Ovary (tissue), 3 donors: Measurements from ENCODE around the gene RTF2.

Source experiments
- CTCF ChIP-seq, 3 donors: fragments of 450-650 bp in 2 of 3; fragments of 200-600 bp in 1 of 3; IDR thresholded peaks; one replicate each; pipeline versions ENCODE4 v1.5.1 to v1.8.0; 2016 to 2022; ENCODE audit warnings: antibody characterized with exemption in 3 of 3, mild to moderate bottlenecking in 1 of 3
- EP300 ChIP-seq: sonication (generic); formaldehyde crosslinking; IDR thresholded peaks from one replicate; pipeline ENCODE4 v1.6.1; 2017; ENCODE audit warnings: antibody characterized with exemption
- POLR2A ChIP-seq: fragments of 450-650 bp; IDR thresholded peaks from one replicate; pipeline ENCODE4 v1.6.1; 2017; ENCODE audit warnings: antibody characterized with exemption, mild to moderate bottlenecking, moderate library complexity
- donor health status: DM: no; HTN: no; CAD: no.

DNA sequence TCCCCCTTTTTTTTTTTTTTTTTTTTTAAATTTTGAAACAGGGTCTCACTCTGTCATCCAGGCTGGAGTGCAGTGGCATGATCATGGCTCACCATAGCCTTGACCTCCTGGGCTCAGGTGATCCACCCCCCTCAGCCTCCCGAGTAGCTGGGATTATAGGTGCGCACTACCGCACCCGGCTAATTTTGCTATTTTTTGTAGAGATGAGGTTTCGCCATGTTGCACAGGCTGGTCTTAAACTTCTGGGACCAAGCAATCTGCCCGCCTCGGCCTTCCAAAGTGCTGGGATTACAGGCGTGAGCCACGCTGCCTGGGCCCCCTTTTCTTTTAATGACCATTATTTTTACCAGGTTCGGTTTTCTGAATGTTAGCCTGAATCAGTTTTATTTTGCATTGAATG, 51.1 kb downstream of the RTF2 start:
- TF ChIP-seq CTCF (IDR thresholded peaks at IDR 0.05) (no peak), EP300 (no peak), POLR2A (no peak)
